Fibroblast of pulmonary artery (primary cell): ENCODE measurements around the gene KRT1.

ENCODE experiments used
- DNase-seq: peaks from one replicate; pipeline ENCODE4 v3.0.0-alpha.2; 2010; ENCODE audit warnings: low read depth
- H3K4me3 ChIP-seq: replicated peaks from 2 replicates; pipeline ENCODE4 v1.5.1; 2011; ENCODE audit warnings: low read depth, mild to moderate bottlenecking, control low read depth, low read length, moderate library complexity
- CTCF ChIP-seq: IDR thresholded peaks from 2 replicates; pipeline ENCODE4 v1.5.1; 2011; ENCODE audit warnings: mild to moderate bottlenecking, control low read depth, low read length, inconsistent platforms; ENCODE audit errors: missing control alignments

Gene KRT1

DNA sequence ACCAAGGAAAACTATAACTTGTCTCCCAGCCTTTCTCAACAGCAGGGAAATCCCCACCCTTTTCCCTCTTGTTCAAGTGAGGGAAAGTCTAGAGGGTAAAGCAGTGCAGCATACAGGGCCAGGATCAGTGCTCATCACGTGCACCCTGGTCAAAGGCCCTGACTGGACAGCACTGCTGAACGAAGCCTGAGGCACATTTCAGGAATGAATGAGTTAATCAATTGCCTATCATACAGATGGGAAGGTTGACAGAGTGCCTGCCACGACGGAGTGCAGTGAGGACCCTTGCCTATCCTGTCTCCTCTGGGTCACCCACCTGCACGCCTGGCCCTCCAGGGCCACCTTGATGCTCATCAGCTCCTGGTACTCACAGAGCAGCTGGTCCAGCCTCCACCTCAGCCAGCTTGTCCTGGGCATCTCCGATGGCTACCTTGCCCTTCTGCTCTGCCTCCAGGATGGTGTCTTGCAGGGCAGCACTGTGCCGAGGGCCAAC is 50.2 kb downstream of the KRT1 start:
- H3K4me3 ChIP-seq, result no peak overlapping the region
- no peak for TF ChIP-seq CTCF
- no peak for DNase-seq

DNA sequence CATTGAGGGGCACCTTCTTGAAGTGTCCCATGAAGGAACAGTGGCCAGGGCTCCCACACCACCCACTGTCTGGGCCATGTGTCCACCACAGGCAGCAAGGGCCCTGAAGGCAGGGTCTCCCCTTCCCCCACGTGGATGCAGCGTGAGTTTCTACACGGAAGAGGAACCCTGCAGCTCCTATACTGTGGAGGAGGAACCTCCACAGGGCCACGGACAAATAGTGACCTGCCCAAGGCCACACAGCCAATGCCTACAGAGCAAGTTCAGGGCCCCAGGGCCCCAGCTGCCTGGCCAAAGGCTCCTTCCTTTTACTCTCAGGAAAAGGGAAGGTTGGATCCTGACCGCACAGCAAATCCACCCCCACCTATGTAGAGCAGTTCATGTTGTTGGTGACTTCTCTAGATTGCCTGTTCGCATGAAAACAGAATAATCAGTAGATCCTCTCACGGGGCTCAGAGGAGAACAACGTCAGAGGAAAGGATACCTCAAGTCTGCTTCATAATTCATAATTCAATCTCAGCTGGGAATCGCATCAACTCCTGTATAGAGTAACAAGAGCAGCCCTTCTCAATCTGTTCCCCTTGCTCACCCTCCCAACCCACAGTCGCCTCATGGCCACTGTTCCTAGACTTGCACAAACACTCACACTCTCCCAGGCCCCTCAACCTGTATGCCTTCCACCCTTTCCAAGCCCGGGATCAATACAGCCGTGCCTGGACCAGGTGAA is 50.8 kb downstream of the KRT1 start:
- TF ChIP-seq CTCF, result no peak
- no peak for DNase-seq
- no peak overlapping the region for H3K4me3 ChIP-seq

- no peak for DNase-seq
- H3K4me3 ChIP-seq, result no peak overlapping the region
- no peak for TF ChIP-seq CTCF
Measured at GRCh38 chr12:52628841-52629240, 51.4 kb downstream of the KRT1 start.

DNA sequence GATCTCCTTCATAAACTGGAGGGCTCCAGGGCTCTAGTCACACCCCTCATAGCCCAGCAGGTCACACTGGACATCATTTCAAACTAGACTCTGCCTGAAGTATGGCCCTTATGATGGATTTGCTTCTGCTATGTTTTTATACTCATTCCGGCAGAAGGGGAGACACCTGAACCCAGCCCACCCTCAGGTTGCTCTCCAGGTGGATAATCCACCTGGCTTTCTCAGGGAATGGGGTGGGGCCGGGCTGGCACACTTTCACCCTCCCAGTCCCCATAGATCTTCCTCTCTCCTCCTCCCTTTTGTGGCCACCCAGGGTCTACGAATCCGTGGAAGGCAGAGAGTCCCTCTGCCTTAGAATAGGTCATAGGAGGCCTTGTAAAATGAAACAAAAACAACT is 52.1 kb downstream of the KRT1 start:
- H3K4me3 ChIP-seq, result no peak overlapping the region
- TF ChIP-seq CTCF, result no peak
- DNase-seq, result no peak

DNA sequence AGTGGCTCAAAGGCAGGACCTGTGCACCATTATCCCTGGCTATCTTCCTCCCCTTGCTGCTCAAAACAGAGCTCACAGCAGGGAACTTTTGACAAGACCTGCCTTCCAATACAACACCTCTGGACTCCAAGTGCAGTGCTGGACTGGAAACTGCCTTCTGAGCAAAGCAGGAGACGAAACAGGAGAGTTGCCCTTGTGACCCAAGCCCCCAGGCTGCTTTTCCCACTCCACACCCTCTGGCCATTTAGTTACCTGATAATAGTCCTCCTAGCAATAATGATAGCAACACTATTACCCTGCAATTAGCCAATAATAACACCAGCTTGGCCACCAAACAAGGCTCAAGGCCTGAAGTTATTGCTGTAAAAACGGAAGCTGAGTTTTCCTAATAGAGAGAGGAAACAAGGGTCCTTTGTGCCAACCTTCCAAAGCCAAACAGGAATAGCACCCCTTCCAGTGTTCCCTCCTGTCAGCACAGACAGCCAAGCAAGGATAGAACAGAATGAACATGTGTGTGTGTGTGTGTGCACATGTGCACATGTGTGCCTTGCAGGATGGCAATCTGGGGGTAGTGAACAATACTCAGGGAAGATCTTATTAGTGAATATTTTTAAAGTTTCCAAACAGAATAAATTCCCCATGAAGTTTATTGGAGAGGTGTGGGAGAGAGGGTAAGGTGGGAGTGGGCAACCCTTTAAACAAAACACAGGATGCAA is 52.7 kb downstream of the KRT1 start:
- DNase-seq, result no peak
- H3K4me3 ChIP-seq, result no peak overlapping the region
- no peak for TF ChIP-seq CTCF
